Measurements from ENCODE around the gene NCKAP5L. TPM values are rescaled to one million over a fixed set of nuclear protein-coding genes. Genes with fewer than 3 reads are reported as not detected.
A peak's percentile ranks its signal among the peaks of the same experiment; 100 is the strongest.

NCKAP5L gene
- total and polyA plus RNA-seq, 2 of the 8 experiments (the other 6 are each of a cell fraction or from before 2014, with no cell fraction given), result 9.4 to 27.9 TPM

DNA sequence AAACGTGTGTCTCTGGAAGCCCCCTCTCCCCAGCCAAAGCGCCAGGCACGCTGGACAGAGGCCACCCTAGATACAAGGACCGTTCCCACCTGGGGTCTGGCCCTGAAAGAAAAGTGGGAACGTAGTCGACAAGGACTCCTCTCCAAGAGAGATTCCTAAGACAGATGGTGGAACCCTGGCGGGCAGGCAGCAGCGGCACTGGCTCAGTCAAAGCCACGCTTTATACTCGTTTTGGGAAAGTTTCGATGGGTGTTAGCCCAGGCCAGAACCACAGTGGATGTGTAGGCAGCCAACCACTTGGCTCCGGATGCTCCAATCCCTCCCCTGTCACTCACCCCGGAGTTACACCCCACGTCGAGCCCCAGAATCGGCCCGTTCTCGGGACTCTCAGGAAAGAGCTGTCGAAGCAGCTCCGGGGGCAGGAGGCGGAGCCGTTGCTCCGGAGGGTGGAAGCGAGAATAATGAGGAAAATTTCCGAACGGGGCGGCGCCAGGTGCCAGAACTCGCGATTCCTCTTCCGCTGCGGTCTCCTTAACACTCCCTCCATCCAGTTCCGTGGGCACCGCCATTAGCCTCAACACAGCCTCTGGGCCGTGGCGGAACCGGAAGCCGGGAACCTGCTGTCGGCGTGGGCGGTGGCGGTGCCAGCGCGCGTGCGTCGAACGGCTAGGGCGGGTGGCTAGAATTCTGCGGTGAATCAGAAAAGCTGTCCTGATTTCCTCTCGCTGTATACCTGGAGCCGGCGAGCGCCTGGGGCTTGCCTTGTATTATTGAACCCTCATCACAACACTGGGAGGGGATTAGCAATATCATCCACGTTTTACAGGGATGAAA lies 14.5 kb upstream of the NCKAP5L start, which contains the start of gene BCDIN3D (continued):
- TF ChIP-seq, protein P1, sequence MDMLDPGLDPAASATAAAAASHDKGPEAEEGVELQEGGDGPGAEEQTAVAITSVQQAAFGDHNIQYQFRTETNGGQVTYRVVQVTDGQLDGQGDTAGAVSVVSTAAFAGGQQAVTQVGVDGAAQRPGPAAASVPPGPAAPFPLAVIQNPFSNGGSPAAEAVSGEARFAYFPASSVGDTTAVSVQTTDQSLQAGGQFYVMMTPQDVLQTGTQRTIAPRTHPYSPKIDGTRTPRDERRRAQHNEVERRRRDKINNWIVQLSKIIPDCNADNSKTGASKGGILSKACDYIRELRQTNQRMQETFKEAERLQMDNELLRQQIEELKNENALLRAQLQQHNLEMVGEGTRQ (IDR thresholded peaks at IDR 0.05; ENCODE audit: low read length), result no peak
- no peak for TF ChIP-seq SIRT6 (IDR thresholded peaks at IDR 0.05; ENCODE audit: low read length)
- TF ChIP-seq TCF12 (IDR thresholded peaks at IDR 0.05; ENCODE audit: low read depth, low read length), result 0 out of 2 replicates have a peak, but pooled peaks have one; percentile 5
- TF ChIP-seq SIX5 (IDR thresholded peaks at IDR 0.05; ENCODE audit: low read depth, low read length), result no peak
- TF ChIP-seq EZH2 (IDR thresholded peaks at IDR 0.05; ENCODE audit: low read depth, low read length, severe bottlenecking), result no peak
- TF ChIP-seq NRF1 (IDR thresholded peaks at IDR 0.05; ENCODE audit: low read depth, low read length), result peak; percentile 16; the same call in 1 of the 2 replicates
- no peak for TF ChIP-seq TEAD4 (IDR thresholded peaks at IDR 0.05; ENCODE audit: low read depth, low read length)
- TF ChIP-seq RBBP5 (IDR thresholded peaks at IDR 0.05; ENCODE audit: borderline replicate concordance, low read depth, low read length), result no peak
- TF ChIP-seq, protein P2, sequence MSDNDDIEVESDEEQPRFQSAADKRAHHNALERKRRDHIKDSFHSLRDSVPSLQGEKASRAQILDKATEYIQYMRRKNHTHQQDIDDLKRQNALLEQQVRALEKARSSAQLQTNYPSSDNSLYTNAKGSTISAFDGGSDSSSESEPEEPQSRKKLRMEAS (IDR thresholded peaks at IDR 0.05), result peak; percentile 84

Data from H1 (cell line).